Measurements from ENCODE around the gene CCL26. TPM values are rescaled to one million over a fixed set of nuclear protein-coding genes. Genes with fewer than 3 reads are reported as not detected.
"Not testable (repeated sequence)": the region's sequence is repeated elsewhere in the genome, so short reads cannot be mapped to it uniquely, and the experiment has no call there.

The CCL26 gene
- total RNA-seq, 4 donors from 2014 or later: not detected

- DNase-seq: no peak
- intact Hi-C loops (cut with DNase I): no loop called here
- Histone ChIP-seq H3K36me3 (no peaks in the 10 kb centered on the region), H3K4me3 (replicated peaks in 1 of 3) (no peak overlapping the region), H3K4me1 (no peaks in the 10 kb centered on the region), H3K27me3 (no peaks in the 10 kb centered on the region), H3K27ac (no peak overlapping the region), H3K9me3 (no peaks in the 10 kb centered on the region)
- TF ChIP-seq, protein P1, sequence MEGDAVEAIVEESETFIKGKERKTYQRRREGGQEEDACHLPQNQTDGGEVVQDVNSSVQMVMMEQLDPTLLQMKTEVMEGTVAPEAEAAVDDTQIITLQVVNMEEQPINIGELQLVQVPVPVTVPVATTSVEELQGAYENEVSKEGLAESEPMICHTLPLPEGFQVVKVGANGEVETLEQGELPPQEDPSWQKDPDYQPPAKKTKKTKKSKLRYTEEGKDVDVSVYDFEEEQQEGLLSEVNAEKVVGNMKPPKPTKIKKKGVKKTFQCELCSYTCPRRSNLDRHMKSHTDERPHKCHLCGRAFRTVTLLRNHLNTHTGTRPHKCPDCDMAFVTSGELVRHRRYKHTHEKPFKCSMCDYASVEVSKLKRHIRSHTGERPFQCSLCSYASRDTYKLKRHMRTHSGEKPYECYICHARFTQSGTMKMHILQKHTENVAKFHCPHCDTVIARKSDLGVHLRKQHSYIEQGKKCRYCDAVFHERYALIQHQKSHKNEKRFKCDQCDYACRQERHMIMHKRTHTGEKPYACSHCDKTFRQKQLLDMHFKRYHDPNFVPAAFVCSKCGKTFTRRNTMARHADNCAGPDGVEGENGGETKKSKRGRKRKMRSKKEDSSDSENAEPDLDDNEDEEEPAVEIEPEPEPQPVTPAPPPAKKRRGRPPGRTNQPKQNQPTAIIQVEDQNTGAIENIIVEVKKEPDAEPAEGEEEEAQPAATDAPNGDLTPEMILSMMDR (IDR thresholded peaks at IDR 0.05): no peak
- TF ChIP-seq POLR2A (IDR thresholded peaks at IDR 0.05): no peak
- 94 to 96% methylated on average over 2 of the region's 2 CpGs for WGBS, 2 donors
Observed at GRCh38 chr7:75793676-75794075, 21.7 kb upstream of the CCL26 start.

- H3K9me3 ChIP-seq; H3K36me3 ChIP-seq; H3K4me3 ChIP-seq (replicated peaks in 1 of 3); H3K27me3 ChIP-seq; H3K4me1 ChIP-seq; H3K27ac ChIP-seq; DNase-seq; intact Hi-C loops (cut with DNase I): not testable (repeated sequence)
- 95 to 96% methylated on average over 5 of the region's 5 CpGs for WGBS, 2 donors
Observed at GRCh38 chr7:75792567-75792966, 20.6 kb upstream of the CCL26 start.

DNA sequence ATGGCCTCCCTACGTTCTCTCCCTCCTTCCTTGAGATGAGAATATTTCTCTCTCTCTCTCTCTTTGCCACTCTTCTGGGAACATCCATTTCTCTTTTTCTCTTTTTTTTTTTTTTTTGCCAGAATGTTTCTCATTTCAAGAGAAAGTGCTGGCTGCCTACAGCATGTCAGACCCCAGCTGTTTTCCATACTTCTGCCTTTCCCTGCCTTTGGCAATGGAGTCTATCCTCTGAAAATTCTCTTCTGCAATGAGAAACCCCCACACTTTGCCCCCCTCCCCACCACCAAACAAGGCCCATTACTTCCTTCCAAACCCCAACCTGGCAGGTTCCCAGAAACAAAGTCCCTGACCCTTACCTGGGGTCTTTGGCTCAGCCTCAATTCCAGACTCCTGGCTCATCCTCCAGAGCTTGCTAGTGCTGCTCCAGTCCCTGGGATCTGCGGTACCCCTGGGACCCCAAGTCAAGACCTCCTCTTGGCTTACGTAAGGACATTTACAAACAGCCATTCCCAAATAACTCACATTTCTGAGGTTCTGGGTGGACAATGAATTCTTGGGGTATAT, 17.4 kb upstream of the CCL26 start:
- WGBS, 2 donors: 86 to 93% methylated on average over 3 of the region's 3 CpGs
- H3K27ac ChIP-seq: no peak overlapping the region

DNA sequence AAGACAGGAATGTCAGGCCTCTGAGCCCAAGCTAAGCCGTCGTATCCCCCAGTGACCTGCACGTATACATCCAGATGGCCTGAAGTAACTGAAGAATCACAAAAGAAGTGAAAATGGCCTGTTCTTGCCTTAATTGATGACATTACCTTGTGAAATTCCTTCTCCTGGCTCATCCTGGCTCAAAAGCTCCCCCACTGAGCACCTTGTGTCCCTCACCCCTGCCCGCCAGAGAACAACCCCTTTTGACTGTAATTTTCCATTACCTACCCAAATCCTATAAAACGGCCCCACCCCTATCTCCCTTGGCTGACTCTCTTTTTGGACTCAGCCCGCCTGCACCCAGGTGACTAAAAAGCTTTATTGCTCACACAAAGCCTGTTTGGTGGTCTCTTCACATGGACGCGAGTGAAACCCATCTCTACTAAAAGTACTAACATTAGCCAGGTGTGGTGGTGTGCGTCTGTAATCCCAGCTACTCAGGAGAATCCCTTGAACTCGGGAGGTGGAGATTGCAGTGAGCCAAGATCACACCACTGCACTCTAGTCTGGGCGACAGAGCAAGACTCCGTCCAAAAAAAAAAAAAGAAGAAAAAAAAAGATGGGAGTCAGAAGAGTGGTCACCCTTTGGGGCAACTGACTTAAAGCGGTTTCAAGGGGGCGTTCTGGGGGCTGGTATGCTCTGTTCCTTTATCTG, 16.3 kb upstream of the CCL26 start:
- H3K27ac ChIP-seq; H3K27me3 ChIP-seq; H3K9me3 ChIP-seq; H3K4me1 ChIP-seq; H3K4me3 ChIP-seq (replicated peaks in 1 of 3); intact Hi-C loops (cut with DNase I); H3K36me3 ChIP-seq; DNase-seq: not testable (repeated sequence)
- WGBS, 2 donors: 63 to 68% methylated on average over 14 of the region's 14 CpGs

More for the DNA sequence above, 17.4 kb upstream of the CCL26 start:
- DNase-seq: no peak
- TF ChIP-seq POLR2A (IDR thresholded peaks at IDR 0.05): no peak
- TF ChIP-seq, protein P1 (IDR thresholded peaks at IDR 0.05): no peak
- intact Hi-C loops (cut with DNase I): no loop called here
- Histone ChIP-seq H3K9me3 (no peaks in the 10 kb centered on the region), H3K36me3 (no peaks in the 10 kb centered on the region), H3K27me3 (no peaks in the 10 kb centered on the region), H3K4me3 (replicated peaks in 1 of 3) (no peak overlapping the region), H3K4me1 (no peaks in the 10 kb centered on the region)

DNA sequence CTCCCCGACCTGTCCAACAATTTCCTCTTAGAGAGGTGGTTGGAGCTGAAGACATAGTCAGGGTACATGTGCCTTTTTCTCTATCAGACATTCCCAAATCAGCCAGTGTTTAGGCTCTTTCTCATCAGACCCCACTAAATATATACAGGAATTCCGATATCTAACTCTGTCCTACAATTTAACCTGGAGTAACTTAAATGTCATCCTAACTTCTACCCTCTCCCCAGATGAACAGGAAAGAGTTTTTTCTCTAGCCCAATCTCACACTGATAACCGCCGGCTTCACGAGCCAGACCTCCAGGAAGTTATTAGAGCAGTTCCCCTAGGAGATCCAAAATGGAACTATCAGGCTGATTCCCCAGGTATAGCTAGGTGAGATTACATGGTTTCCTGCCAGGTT, 11.0 kb upstream of the CCL26 start:
- H3K4me1 ChIP-seq; DNase-seq; H3K27ac ChIP-seq; H3K27me3 ChIP-seq; H3K4me3 ChIP-seq (replicated peaks in 1 of 3); intact Hi-C loops (cut with DNase I); H3K36me3 ChIP-seq; H3K9me3 ChIP-seq: not testable (repeated sequence)
- WGBS, 2 donors: 89 to 90% methylated on average over 5 of the region's 5 CpGs

DNA sequence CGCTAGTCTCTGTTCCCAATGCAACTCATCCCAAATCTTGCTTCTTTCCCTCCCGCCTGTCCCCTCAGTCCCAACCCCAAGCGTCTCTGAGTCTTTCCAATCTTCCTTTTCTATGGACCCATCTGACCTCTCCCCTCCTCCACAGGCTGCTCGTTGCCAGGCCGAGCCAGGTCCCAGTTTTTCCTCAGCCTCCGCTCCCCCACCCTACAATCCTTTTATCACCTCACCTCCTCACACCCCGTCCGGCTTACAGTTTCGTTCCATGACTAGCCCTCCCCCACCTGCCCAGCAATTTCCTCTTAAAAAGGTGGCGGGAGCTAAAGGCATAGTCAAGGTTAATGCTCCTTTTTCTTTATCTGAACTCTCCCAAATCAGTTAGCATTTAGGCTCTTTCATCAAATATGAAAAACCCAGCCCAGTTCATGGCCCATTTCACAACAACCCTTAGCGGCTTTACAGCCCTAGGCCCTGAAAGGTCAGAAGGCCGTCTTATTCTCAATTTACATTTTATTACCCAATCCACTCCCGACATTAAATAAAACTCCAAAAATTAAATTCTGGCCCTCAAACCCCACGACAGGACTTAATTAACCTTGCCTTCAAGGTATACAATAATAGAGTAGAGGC, 8.7 kb upstream of the CCL26 start:
- H3K4me1 ChIP-seq; DNase-seq; H3K4me3 ChIP-seq (replicated peaks in 1 of 3); H3K27ac ChIP-seq; intact Hi-C loops (cut with DNase I); H3K9me3 ChIP-seq; H3K27me3 ChIP-seq; H3K36me3 ChIP-seq: not testable (repeated sequence)
- 78 to 80% methylated on average over 14 of the region's 14 CpGs for WGBS, 2 donors

- WGBS, 2 donors: 84 to 87% methylated on average over 11 of the region's 11 CpGs
- H3K27me3 ChIP-seq; H3K4me3 ChIP-seq (replicated peaks in 1 of 3); H3K36me3 ChIP-seq; H3K4me1 ChIP-seq; H3K27ac ChIP-seq; H3K9me3 ChIP-seq; intact Hi-C loops (cut with DNase I); DNase-seq: not testable (repeated sequence)
Observed at GRCh38 chr7:75779516-75779915, 7.5 kb upstream of the CCL26 start.

GRCh38 chr7:75779035-75779434, 7.0 kb upstream of the CCL26 start:
- not testable (repeated sequence) for H3K27ac ChIP-seq, H3K36me3 ChIP-seq
- WGBS, 2 donors: 66 to 69% methylated on average over 11 of the region's 11 CpGs

More at GRCh38 chr7:75779035-75779434, 7.0 kb upstream of the CCL26 start:
- H3K4me1 ChIP-seq; DNase-seq; H3K27me3 ChIP-seq; intact Hi-C loops (cut with DNase I); H3K9me3 ChIP-seq; H3K4me3 ChIP-seq (replicated peaks in 1 of 3): not testable (repeated sequence)
